Measurements from ENCODE around the gene RNF168.
"Not testable (repeated sequence)": the region's sequence is repeated elsewhere in the genome, so short reads cannot be mapped to it uniquely, and the experiment has no call there.

RNF168 gene

GRCh38 chr3:196477678-196478077, 25.9 kb downstream of the RNF168 start:
- in situ Hi-C loops (cut with MboI; ENCODE audit: low sequenced_read_pairs): no loop called here
- Histone ChIP-seq H3K36me3 (replicated peaks) (peaks cover 64% of the 10 kb centered on the region), H3K4me1 (no peaks in the 10 kb centered on the region), H3K27me3 (ENCODE audit: low read depth) (no peaks in the 10 kb centered on the region), H3K4me3 (no peak overlapping the region), H3K9me3 (no peaks in the 10 kb centered on the region)
- DNase-seq (ENCODE audit: low spot score in 2 of 2): no peak

- no peaks in the 10 kb centered on the region for H3K4me1 ChIP-seq
- H3K9me3 ChIP-seq: no peaks in the 10 kb centered on the region
- no peak overlapping the region for H3K4me3 ChIP-seq
- peaks cover 56% of the 10 kb centered on the region for H3K36me3 ChIP-seq (replicated peaks)
- H3K27me3 ChIP-seq (ENCODE audit: low read depth): no peaks in the 10 kb centered on the region
- DNase-seq (ENCODE audit: low spot score in 2 of 2): no peak
- in situ Hi-C loops (cut with MboI; ENCODE audit: low sequenced_read_pairs): no loop called here
These were observed 31.3 kb downstream of the RNF168 start for GRCh38 chr3:196472286-196472685.

GRCh38 chr3:196471551-196471950, 32.0 kb downstream of the RNF168 start:
- Histone ChIP-seq H3K4me3 (no peak overlapping the region), H3K4me1 (no peaks in the 10 kb centered on the region), H3K36me3 (replicated peaks) (peaks cover 49% of the 10 kb centered on the region), H3K27me3 (ENCODE audit: low read depth) (no peaks in the 10 kb centered on the region), H3K9me3 (no peaks in the 10 kb centered on the region)
- in situ Hi-C loops (cut with MboI; ENCODE audit: low sequenced_read_pairs): no loop called here
- DNase-seq (ENCODE audit: low spot score in 2 of 2): no peak

GRCh38 chr3:196470182-196470581, 33.4 kb downstream of the RNF168 start:
- H3K27me3 ChIP-seq (ENCODE audit: low read depth); H3K9me3 ChIP-seq; H3K4me1 ChIP-seq; DNase-seq (ENCODE audit: low spot score in 2 of 2); in situ Hi-C loops (cut with MboI; ENCODE audit: low sequenced_read_pairs); H3K4me3 ChIP-seq: not testable (repeated sequence)
- H3K36me3 ChIP-seq (replicated peaks): peaks cover 43% of the 10 kb centered on the region

GRCh38 chr3:196463804-196464203, 39.8 kb downstream of the RNF168 start:
- DNase-seq (ENCODE audit: low spot score in 2 of 2): no peak
- H3K9me3 ChIP-seq: no peaks in the 10 kb centered on the region
- no peak overlapping the region for H3K4me3 ChIP-seq
- H3K27me3 ChIP-seq (ENCODE audit: low read depth): no peaks in the 10 kb centered on the region
- H3K36me3 ChIP-seq (replicated peaks): no peaks in the 10 kb centered on the region; the same call in 1 of the 2 replicates
- H3K4me1 ChIP-seq: no peaks in the 10 kb centered on the region
- in situ Hi-C loops (cut with MboI; ENCODE audit: low sequenced_read_pairs): no loop called here

- no peak overlapping the region for H3K4me3 ChIP-seq
- H3K4me1 ChIP-seq: no peaks in the 10 kb centered on the region
- in situ Hi-C loops (cut with MboI; ENCODE audit: low sequenced_read_pairs): no loop called here
- no peaks in the 10 kb centered on the region for H3K36me3 ChIP-seq (replicated peaks)
- no peaks in the 10 kb centered on the region for H3K9me3 ChIP-seq
- no peak for DNase-seq (ENCODE audit: low spot score in 2 of 2)
- H3K27me3 ChIP-seq (ENCODE audit: low read depth): no peaks in the 10 kb centered on the region
These were observed 40.2 kb downstream of the RNF168 start for GRCh38 chr3:196463478-196463756.

- H3K9me3 ChIP-seq; H3K36me3 ChIP-seq (replicated peaks); H3K27me3 ChIP-seq (ENCODE audit: low read depth); H3K4me1 ChIP-seq; H3K4me3 ChIP-seq; in situ Hi-C loops (cut with MboI; ENCODE audit: low sequenced_read_pairs); DNase-seq (ENCODE audit: low spot score in 2 of 2): not testable (repeated sequence)
These were observed 40.7 kb downstream of the RNF168 start for GRCh38 chr3:196462680-196463477.

- Histone ChIP-seq H3K9me3 (no peaks in the 10 kb centered on the region), H3K27me3 (ENCODE audit: low read depth) (no peaks in the 10 kb centered on the region), H3K4me1 (no peaks in the 10 kb centered on the region), H3K4me3 (no peak overlapping the region), H3K36me3 (replicated peaks) (no peaks in the 10 kb centered on the region)
- DNase-seq (ENCODE audit: low spot score in 2 of 2): no peak
- in situ Hi-C loops (cut with MboI; ENCODE audit: low sequenced_read_pairs): no loop called here
These were observed 45.5 kb downstream of the RNF168 start for GRCh38 chr3:196458063-196458462.

- DNase-seq (ENCODE audit: low spot score in 2 of 2); H3K4me1 ChIP-seq; H3K4me3 ChIP-seq; H3K9me3 ChIP-seq; in situ Hi-C loops (cut with MboI; ENCODE audit: low sequenced_read_pairs); H3K36me3 ChIP-seq (replicated peaks); H3K27me3 ChIP-seq (ENCODE audit: low read depth): not testable (repeated sequence)
These were observed 46.1 kb downstream of the RNF168 start for GRCh38 chr3:196457470-196457869.

GRCh38 chr3:196454935-196455334, 48.6 kb downstream of the RNF168 start:
- no peak overlapping the region for H3K4me3 ChIP-seq
- no peaks in the 10 kb centered on the region for H3K9me3 ChIP-seq
- H3K36me3 ChIP-seq (replicated peaks): no peaks in the 10 kb centered on the region
- no peak for DNase-seq (ENCODE audit: low spot score in 2 of 2)
- in situ Hi-C loops (cut with MboI; ENCODE audit: low sequenced_read_pairs): no loop called here
- H3K4me1 ChIP-seq: no peaks in the 10 kb centered on the region
- no peaks in the 10 kb centered on the region for H3K27me3 ChIP-seq (ENCODE audit: low read depth)

GRCh38 chr3:196445391-196445790, 58.2 kb downstream of the RNF168 start:
- peak in 1 of 2 experiments; percentile 20 for DNase-seq (ENCODE audit: low spot score in 2 of 2)
- in situ Hi-C loops (cut with MboI; ENCODE audit: low sequenced_read_pairs); H3K27me3 ChIP-seq (ENCODE audit: low read depth); H3K4me3 ChIP-seq; H3K36me3 ChIP-seq (replicated peaks); H3K9me3 ChIP-seq; H3K4me1 ChIP-seq: not testable (repeated sequence)

- in situ Hi-C loops (cut with MboI; ENCODE audit: low sequenced_read_pairs): no loop called here
- no peak for DNase-seq (ENCODE audit: low spot score in 2 of 2)
These were observed 59.1 kb downstream of the RNF168 start for GRCh38 chr3:196444500-196444894.

GRCh38 chr3:196440696-196441095, 62.9 kb downstream of the RNF168 start:
- Histone ChIP-seq H3K9me3 (no peaks in the 10 kb centered on the region), H3K27me3 (ENCODE audit: low read depth) (no peaks in the 10 kb centered on the region), H3K36me3 (replicated peaks) (no peaks in the 10 kb centered on the region), H3K4me3 (no peak overlapping the region), H3K4me1 (peaks cover 14% of the 10 kb centered on the region)
- in situ Hi-C loops (cut with MboI; ENCODE audit: low sequenced_read_pairs): no loop called here
- DNase-seq (ENCODE audit: low spot score in 2 of 2): no peak

More at GRCh38 chr3:196444500-196444894, 59.1 kb downstream of the RNF168 start:
- Histone ChIP-seq H3K27me3 (ENCODE audit: low read depth) (no peaks in the 10 kb centered on the region), H3K36me3 (replicated peaks) (no peaks in the 10 kb centered on the region), H3K9me3 (no peaks in the 10 kb centered on the region), H3K4me3 (no peak overlapping the region), H3K4me1 (peaks cover 9% of the 10 kb centered on the region)

GRCh38 chr3:196440041-196440537, 63.5 kb downstream of the RNF168 start:
- Histone ChIP-seq H3K27me3 (ENCODE audit: low read depth) (no peaks in the 10 kb centered on the region), H3K36me3 (replicated peaks) (no peaks in the 10 kb centered on the region), H3K4me3 (no peak overlapping the region), H3K4me1 (peaks cover 14% of the 10 kb centered on the region), H3K9me3 (no peaks in the 10 kb centered on the region)
- in situ Hi-C loops (cut with MboI; ENCODE audit: low sequenced_read_pairs): no loop called here
- no peak for DNase-seq (ENCODE audit: low spot score in 2 of 2)
